Caki2 (cell line): ENCODE results near the gene CD244. TPM values are rescaled to one million over a fixed set of nuclear protein-coding genes. Genes with fewer than 3 reads are reported as not detected.
"Not testable (repeated sequence)": the region's sequence is repeated elsewhere in the genome, so short reads cannot be mapped to it uniquely, and the experiment has no call there.

Experiments used
- DNase-seq: peaks from one replicate; pipeline ENCODE4 v3.0.0-alpha.2; 2015; ENCODE audit warnings: low read depth
- in situ Hi-C: cut with HindIII; loops from 2 replicates; pipeline ENCODE4 v1.10.0; 2016; ENCODE audit warnings: low sequenced_read_pairs, low pct_unique_long_range_greater_than_20kb, mixed read lengths
- total RNA-seq: library from RNA; depleted of rRNA; stranded (reverse); fragments of >200 nt; shearing (Covaris generic); gene quantifications from 2 replicates; pipeline ENCODE4 v1.2.3, GENCODE V29; 2014; ENCODE audit warnings: low replicate concordance; rRNA removed

Gene CD244
- total RNA-seq, 1 experiment from 2014 or later, result not detected

GRCh38 chr1:160799641-160800040, 63.0 kb downstream of the CD244 start:
- no peak for DNase-seq

GRCh38 chr1:160798439-160798838, 64.2 kb downstream of the CD244 start:
- DNase-seq, result no peak
- in situ Hi-C loops, result no loop called here

More at GRCh38 chr1:160799641-160800040, 63.0 kb downstream of the CD244 start:
- in situ Hi-C loops, result no loop called here

GRCh38 chr1:160797861-160798273, 64.8 kb downstream of the CD244 start:
- in situ Hi-C loops, result no loop called here
- DNase-seq, result no peak

- DNase-seq, result no peak
- in situ Hi-C loops, result no loop called here
These were observed 65.4 kb downstream of the CD244 start for GRCh38 chr1:160797271-160797709.

- in situ Hi-C loops, result no loop called here
- no peak for DNase-seq
These were observed 66.7 kb downstream of the CD244 start, which contains the start of gene LY9 for GRCh38 chr1:160795951-160796383. Gene LY9 (plus strand): TSS chr1:160796174. CDS start chr1:160796188, 14 bp downstream.

GRCh38 chr1:160794376-160794775, 68.3 kb downstream of the CD244 start:
- in situ Hi-C loops, result no loop called here
- DNase-seq, result no peak

GRCh38 chr1:160789702-160790611, 72.7 kb downstream of the CD244 start:
- in situ Hi-C loops, result no loop called here
- no peak for DNase-seq

GRCh38 chr1:160789051-160789701, 73.5 kb downstream of the CD244 start:
- DNase-seq, result no peak

GRCh38 chr1:160782988-160783765, 79.5 kb downstream of the CD244 start:
- DNase-seq, in situ Hi-C loops: not testable (repeated sequence)

More at GRCh38 chr1:160789051-160789701, 73.5 kb downstream of the CD244 start:
- in situ Hi-C loops, result no loop called here

GRCh38 chr1:160781914-160782689, 80.6 kb downstream of the CD244 start:
- in situ Hi-C loops, result no loop called here
- DNase-seq, result no peak

- no peak for DNase-seq
- in situ Hi-C loops, result no loop called here
These were observed 81.4 kb downstream of the CD244 start for GRCh38 chr1:160781186-160781766.

GRCh38 chr1:160780398-160780755, 82.3 kb downstream of the CD244 start:
- DNase-seq, result no peak
- in situ Hi-C loops, result no loop called here

Other genes starting within 250 kb of the CD244 start
- not detected in 2 replicates for gene SLAMF1, start 215.8 kb downstream of the CD244 start, total RNA-seq
- not detected in 2 replicates for gene CD48, start 151.1 kb downstream of the CD244 start, total RNA-seq
- gene SLAMF7, start 123.6 kb downstream of the CD244 start, total RNA-seq, result not detected in 2 replicates
- gene LY9, start 66.7 kb downstream of the CD244 start, total RNA-seq, result not detected in 2 replicates
- gene ITLN1, start 22.3 kb upstream of the CD244 start, total RNA-seq, result not detected in 2 replicates
- gene ITLN2, start 91.9 kb upstream of the CD244 start, total RNA-seq, result not detected in 2 replicates
- 17.4 and 41.5 TPM in 2 replicates for gene F11R, start 158.3 kb upstream of the CD244 start, total RNA-seq
- 53.5 and 67.6 TPM in 2 replicates for gene TSTD1, start 176.1 kb upstream of the CD244 start, total RNA-seq
- gene USF1, start 183.1 kb upstream of the CD244 start, total RNA-seq, result 55.3 and 65.1 TPM in 2 replicates
- gene ARHGAP30, start 207.0 kb upstream of the CD244 start, total RNA-seq, result not detected in 2 replicates
- gene NECTIN4, start 226.7 kb upstream of the CD244 start, total RNA-seq, result 0.29 and 0.88 TPM in 2 replicates
- gene KLHDC9, start 235.5 kb upstream of the CD244 start, total RNA-seq, result 3.7 and 23.8 TPM in 2 replicates